ENCODE measurements around the gene SSX2IP. TPM values are rescaled to one million over a fixed set of nuclear protein-coding genes. Genes with fewer than 3 reads are reported as not detected.

SSX2IP gene
- total and polyA plus RNA-seq, 9 of the 15 experiments (the other 6 are each of a cell fraction or from before 2014, with no cell fraction given) = 20.6 to 96.7 (median 61.7) TPM

GRCh38 chr1:84619383-84620102 is 70.7 kb downstream of the SSX2IP start:
- H3K4me3 ChIP-seq = no peak overlapping the region
- WGBS (ENCODE audit: insufficient coverage, low coverage, missing lambda C conversion rate) = 42% methylated on average over 9 of the region's 9 CpGs
- ChIA-PET POLR2A (interaction anchor here (1.2 to 2.1 kb wide), 2 partner anchors 17 to 113 kb away, joined by 4 to 5 read pairs; partner anchors contain the start of genes GNG5 and SPATA1), CTCF (ENCODE audit: low intra/inter-chr PET ratio) (no interaction called here)
- peaks cover 4% of the 10 kb centered on the region; the same call in 1 of the 2 replicates for H3K9me3 ChIP-seq (replicated peaks; ENCODE audit: control insufficient read depth, insufficient read depth, low read depth, low read length)
- H3K9ac ChIP-seq (ENCODE audit: insufficient read depth in 1 of 2, low read depth in 2 of 2, low read length in 2 of 2) = peak overlapping the region in 1 of 2 experiments; percentile 19; a peak in 1 of 4 replicates
- no peaks in the 10 kb centered on the region for H3K36me3 ChIP-seq (ENCODE audit: control insufficient read depth, insufficient read depth, low read length)
- H3K79me2 ChIP-seq (ENCODE audit: control insufficient read depth, insufficient read depth, low read length) = no peaks in the 10 kb centered on the region
- H2AFZ ChIP-seq (ENCODE audit: low read depth, low read length) = peak overlapping the region; percentile 63
- in situ Hi-C loops (cut with MboI) = loop anchor here (10.0 to 25.0 kb wide), 2 partner anchors 325 to 707 kb away; no protein-coding TSS in a partner anchor
- no peaks in the 10 kb centered on the region for H4K20me1 ChIP-seq (replicated peaks; ENCODE audit: control insufficient read depth, insufficient read depth, low read length)
- H3K27me3 ChIP-seq (ENCODE audit: control insufficient read depth in 2 of 2, insufficient read depth in 2 of 2, low read length in 2 of 2) = no peaks in the 10 kb centered on the region
- peak overlapping the region; percentile 24 for H3K4me2 ChIP-seq (ENCODE audit: insufficient read depth, low read length)
- peak overlapping the region; percentile 36; the same call in 1 of the 3 replicates for H3K27ac ChIP-seq (ENCODE audit: extremely low read depth, low read depth, low read length)
- peak; percentile 65 for FAIRE-seq
- intact Hi-C loops (cut with micrococcal nuclease) = loop anchor here (2.0 to 10.0 kb wide), 3 partner anchors 113 to 315 kb away; partner anchors contain the start of genes GNG5 and SPATA1
- H3K4me1 ChIP-seq (replicated peaks in 1 of 2; ENCODE audit: control insufficient read depth in 2 of 2, insufficient read depth in 2 of 2, low read length in 2 of 2) = peaks cover 9 to 10% of the 10 kb centered on the region in 2 experiments
- ATAC-seq = no peak
- DNase-seq (ENCODE audit: extremely low read depth in 1 of 4, low spot score in 3 of 4) = peak in 2 of 4 experiments; percentile 32 to 50
- no peaks in the 10 kb centered on the region for H3K9me1 ChIP-seq (ENCODE audit: control insufficient read depth, insufficient read depth, low read length)
- no TSS peak for BruUV-seq (replicated peaks)
- TF ChIP-seq, protein P1, sequence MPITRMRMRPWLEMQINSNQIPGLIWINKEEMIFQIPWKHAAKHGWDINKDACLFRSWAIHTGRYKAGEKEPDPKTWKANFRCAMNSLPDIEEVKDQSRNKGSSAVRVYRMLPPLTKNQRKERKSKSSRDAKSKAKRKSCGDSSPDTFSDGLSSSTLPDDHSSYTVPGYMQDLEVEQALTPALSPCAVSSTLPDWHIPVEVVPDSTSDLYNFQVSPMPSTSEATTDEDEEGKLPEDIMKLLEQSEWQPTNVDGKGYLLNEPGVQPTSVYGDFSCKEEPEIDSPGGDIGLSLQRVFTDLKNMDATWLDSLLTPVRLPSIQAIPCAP (CRISPR knock-in tag; IDR thresholded peaks at IDR 0.05; ENCODE audit: borderline replicate concordance) = no peak
- TF ChIP-seq MYNN (IDR thresholded peaks at IDR 0.05) = no peak
- no peak for TF ChIP-seq MYNN (CRISPR knock-in tag; IDR thresholded peaks at IDR 0.05)
- no peak for TF ChIP-seq ZNF12 (CRISPR knock-in tag; IDR thresholded peaks at IDR 0.05)
- no peak for TF ChIP-seq CBFB (CRISPR knock-in tag; IDR thresholded peaks at IDR 0.05)
- TF ChIP-seq EGR1 (conservative IDR thresholded peaks at IDR 0.05) = peak; percentile 79
- TF ChIP-seq KDM4B (IDR thresholded peaks at IDR 0.05; ENCODE audit: borderline replicate concordance in 2 of 2, low read depth in 1 of 2) = no peak
- TF ChIP-seq PBX2 (CRISPR knock-in tag; IDR thresholded peaks at IDR 0.05; ENCODE audit: low read depth) = no peak
- peak; percentile 88 for TF ChIP-seq PBX2 (tag; conservative IDR thresholded peaks at IDR 0.05; ENCODE audit: low read depth)
- TF ChIP-seq, protein P2, sequence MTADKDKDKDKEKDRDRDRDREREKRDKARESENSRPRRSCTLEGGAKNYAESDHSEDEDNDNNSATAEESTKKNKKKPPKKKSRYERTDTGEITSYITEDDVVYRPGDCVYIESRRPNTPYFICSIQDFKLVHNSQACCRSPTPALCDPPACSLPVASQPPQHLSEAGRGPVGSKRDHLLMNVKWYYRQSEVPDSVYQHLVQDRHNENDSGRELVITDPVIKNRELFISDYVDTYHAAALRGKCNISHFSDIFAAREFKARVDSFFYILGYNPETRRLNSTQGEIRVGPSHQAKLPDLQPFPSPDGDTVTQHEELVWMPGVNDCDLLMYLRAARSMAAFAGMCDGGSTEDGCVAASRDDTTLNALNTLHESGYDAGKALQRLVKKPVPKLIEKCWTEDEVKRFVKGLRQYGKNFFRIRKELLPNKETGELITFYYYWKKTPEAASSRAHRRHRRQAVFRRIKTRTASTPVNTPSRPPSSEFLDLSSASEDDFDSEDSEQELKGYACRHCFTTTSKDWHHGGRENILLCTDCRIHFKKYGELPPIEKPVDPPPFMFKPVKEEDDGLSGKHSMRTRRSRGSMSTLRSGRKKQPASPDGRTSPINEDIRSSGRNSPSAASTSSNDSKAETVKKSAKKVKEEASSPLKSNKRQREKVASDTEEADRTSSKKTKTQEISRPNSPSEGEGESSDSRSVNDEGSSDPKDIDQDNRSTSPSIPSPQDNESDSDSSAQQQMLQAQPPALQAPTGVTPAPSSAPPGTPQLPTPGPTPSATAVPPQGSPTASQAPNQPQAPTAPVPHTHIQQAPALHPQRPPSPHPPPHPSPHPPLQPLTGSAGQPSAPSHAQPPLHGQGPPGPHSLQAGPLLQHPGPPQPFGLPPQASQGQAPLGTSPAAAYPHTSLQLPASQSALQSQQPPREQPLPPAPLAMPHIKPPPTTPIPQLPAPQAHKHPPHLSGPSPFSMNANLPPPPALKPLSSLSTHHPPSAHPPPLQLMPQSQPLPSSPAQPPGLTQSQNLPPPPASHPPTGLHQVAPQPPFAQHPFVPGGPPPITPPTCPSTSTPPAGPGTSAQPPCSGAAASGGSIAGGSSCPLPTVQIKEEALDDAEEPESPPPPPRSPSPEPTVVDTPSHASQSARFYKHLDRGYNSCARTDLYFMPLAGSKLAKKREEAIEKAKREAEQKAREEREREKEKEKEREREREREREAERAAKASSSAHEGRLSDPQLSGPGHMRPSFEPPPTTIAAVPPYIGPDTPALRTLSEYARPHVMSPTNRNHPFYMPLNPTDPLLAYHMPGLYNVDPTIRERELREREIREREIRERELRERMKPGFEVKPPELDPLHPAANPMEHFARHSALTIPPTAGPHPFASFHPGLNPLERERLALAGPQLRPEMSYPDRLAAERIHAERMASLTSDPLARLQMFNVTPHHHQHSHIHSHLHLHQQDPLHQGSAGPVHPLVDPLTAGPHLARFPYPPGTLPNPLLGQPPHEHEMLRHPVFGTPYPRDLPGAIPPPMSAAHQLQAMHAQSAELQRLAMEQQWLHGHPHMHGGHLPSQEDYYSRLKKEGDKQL (CRISPR knock-in tag; IDR thresholded peaks at IDR 0.05; ENCODE audit: borderline replicate concordance) = no peak
- 0 out of 2 replicates have a peak, but pooled peaks have one; percentile 24 for TF ChIP-seq CTBP1 (IDR thresholded peaks at IDR 0.05; ENCODE audit: borderline replicate concordance)
- no peak for TF ChIP-seq SRSF1 (IDR thresholded peaks at IDR 0.05; ENCODE audit: low read depth, low read length)
- no peak for TF ChIP-seq FOS (IDR thresholded peaks at IDR 0.05; ENCODE audit: extremely low read depth, insufficient read length)

Data from K562 (cell line).